Panc1 (cell line): ENCODE measurements around the gene ETFA. TPM values are rescaled to one million over a fixed set of nuclear protein-coding genes. Genes with fewer than 3 reads are reported as not detected.

Experiments
- ATAC-seq: fragments of 200-7000 bp; cut with Tn5 transposase; 2 replicates; pipeline ENCODE4 v1.9.1; 2020; ENCODE audit warnings: mild to moderate bottlenecking, moderate library complexity
- BruUV-seq: library from RNA; stranded (reverse); fragments of 400-500 nt; replicated peaks from 2 replicates; lab custom pipeline; 2021; lab: Mats Ljungman, UMichigan
- CTCF ChIA-PET: fragments of 300-600 bp; sonication (Branson Sonifier 250); formaldehyde crosslinking; loops from one replicate; lab custom pipeline; 2022; ENCODE audit warnings: antibody characterized with exemption; lab: Charles Lee
- POLR2A ChIA-PET: fragments of 300-600 bp; sonication (Branson Sonifier 250); formaldehyde crosslinking; loops from one replicate; lab custom pipeline; 2022; ENCODE audit warnings: antibody characterized with exemption; lab: Charles Lee
- DNase-seq: peaks from one replicate; pipeline ENCODE4 v3.0.0-alpha.2; 2010; ENCODE audit warnings: low read depth, low spot score
- H3K27ac ChIP-seq: 2 replicates; pipeline ENCODE4 v1.5.1; 2011; ENCODE audit warnings: mild to moderate bottlenecking, low read length, inconsistent platforms
- H3K27me3 ChIP-seq: fragments of 200-500 bp; sonication (Bioruptor generic); 2 replicates; pipeline ENCODE4 v1.6.0; 2014; ENCODE audit warnings: low read length, inconsistent platforms; ENCODE audit not compliant: control insufficient read depth, insufficient read depth
- H3K36me3 ChIP-seq: fragments of 200-500 bp; sonication (Bioruptor generic); 2 replicates; pipeline ENCODE4 v1.5.1; 2014; ENCODE audit warnings: inconsistent platforms, mild to moderate bottlenecking, low read length, moderate library complexity; ENCODE audit not compliant: control insufficient read depth, insufficient read depth
- H3K4me1 ChIP-seq: 2 replicates; pipeline ENCODE4 v1.5.1; 2011; ENCODE audit warnings: inconsistent platforms, mild to moderate bottlenecking, low read length, moderate library complexity; ENCODE audit not compliant: control insufficient read depth, insufficient read depth
- H3K4me3 ChIP-seq, 2 experiments: 2 replicates each; pipeline ENCODE4 v1.5.1; 2011 to 2012; ENCODE audit warnings: low read depth in 2 of 2, low read length in 2 of 2, mild to moderate bottlenecking in 2 of 2, inconsistent platforms in 1 of 2, moderate library complexity in 1 of 2
- H3K9me3 ChIP-seq: fragments of 200-500 bp; sonication (Bioruptor generic); 2 replicates; pipeline ENCODE4 v1.5.1; 2014; ENCODE audit warnings: low read depth, mild to moderate bottlenecking, inconsistent platforms, low read length, moderate library complexity; ENCODE audit not compliant: control insufficient read depth, insufficient read depth
- CTCF ChIP-seq: fragments of 450-650 bp; IDR thresholded peaks from 2 replicates; pipeline ENCODE4 v1.5.1; 2017; ENCODE audit warnings: mild to moderate bottlenecking
- POLR2AphosphoS5 ChIP-seq: IDR thresholded peaks from 2 replicates; pipeline ENCODE4 v1.6.1; 2012; ENCODE audit warnings: mild to moderate bottlenecking, low read depth, low read length, moderate library complexity
- REST ChIP-seq, 2 experiments: IDR thresholded peaks; 2 replicates each; pipeline ENCODE4 v1.6.1; 2011 to 2012; ENCODE audit warnings: low read depth in 2 of 2, control low read depth in 1 of 2, low read length in 1 of 2, mild to moderate bottlenecking in 1 of 2, moderate library complexity in 1 of 2; ENCODE audit not compliant: insufficient read depth in 1 of 2
- SIN3A ChIP-seq: IDR thresholded peaks from 2 replicates; pipeline ENCODE4 v1.6.1; 2012; ENCODE audit warnings: low read depth, mild to moderate bottlenecking, low read length, moderate library complexity, borderline replicate concordance; ENCODE audit not compliant: insufficient read depth
- TCF7L2 ChIP-seq: IDR thresholded peaks from 2 replicates; pipeline ENCODE4 v1.6.1; 2011; ENCODE audit warnings: mild to moderate bottlenecking, low read depth, low read length, inconsistent platforms
- in situ Hi-C: cut with HindIII; loops from 2 replicates; pipeline ENCODE4 v1.10.0; 2016; ENCODE audit warnings: low sequenced_read_pairs, low pct_unique_long_range_greater_than_20kb
- intact Hi-C: fragments of 100-400 bp; cut with micrococcal nuclease; formaldehyde crosslinking; loops from one replicate; pipeline ENCODE4 v1.10.0; 2022; ENCODE audit not compliant: unreplicated experiment
- total RNA-seq: library from RNA; stranded (reverse); gene quantifications from one replicate; pipeline ENCODE4 v1.2.1, GENCODE V29; 2021; ENCODE audit not compliant: unreplicated experiment

The ETFA gene
- total RNA-seq, 1 experiment from 2014 or later: 159 TPM

DNA sequence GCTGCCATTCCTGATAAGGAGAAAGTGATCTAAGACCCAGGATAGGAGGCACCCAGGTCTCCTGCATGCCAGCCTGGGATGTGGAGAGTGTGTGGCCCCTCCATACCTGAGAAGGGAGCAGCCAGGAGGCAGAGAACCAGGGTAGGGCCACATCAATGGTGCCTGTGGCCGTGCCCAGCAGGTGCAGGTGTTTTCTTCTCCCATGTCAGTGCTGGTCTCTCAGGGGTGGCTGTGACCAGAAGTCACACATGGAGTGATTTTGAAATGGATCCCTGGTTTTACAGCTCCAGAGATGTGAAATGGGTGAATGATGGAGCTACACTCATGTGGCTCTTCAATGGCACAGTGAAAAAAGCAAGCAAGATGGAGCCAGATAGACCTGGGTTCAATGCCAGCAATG is 22.0 kb upstream of the ETFA start:
- POLR2A ChIA-PET: no interaction called here

GRCh38 chr15:76332796-76333195 is 21.5 kb upstream of the ETFA start:
- Histone ChIP-seq H3K9me3 (no peaks in the 10 kb centered on the region), H3K4me3 (no peak overlapping the region), H3K27ac (no peak overlapping the region), H3K27me3 (no peaks in the 10 kb centered on the region), H3K36me3 (peaks cover 3% of the 10 kb centered on the region; the same call in 1 of the 2 replicates), H3K4me1 (no peaks in the 10 kb centered on the region)
- intact Hi-C loops: loop anchor here (5.0 kb wide), 1 partner anchor 95 kb away; no protein-coding TSS in a partner anchor
- BruUV-seq: no TSS peak
- no peak for TF ChIP-seq POLR2AphosphoS5
- DNase-seq (no peak), ATAC-seq (no peak)
- CTCF ChIA-PET: no interaction called here
- in situ Hi-C loops: no loop called here
- POLR2A ChIA-PET: no interaction called here

More for the DNA sequence above, 22.0 kb upstream of the ETFA start:
- no peaks in the 10 kb centered on the region for H3K27me3 ChIP-seq
- no peak for ATAC-seq
- no TSS peak for BruUV-seq
- CTCF ChIA-PET: no interaction called here
- H3K9me3 ChIP-seq: no peaks in the 10 kb centered on the region
- DNase-seq: no peak
- no peaks in the 10 kb centered on the region for H3K4me1 ChIP-seq
- peaks cover 3% of the 10 kb centered on the region; the same call in 1 of the 2 replicates for H3K36me3 ChIP-seq
- H3K27ac ChIP-seq: no peak overlapping the region
- in situ Hi-C loops: no loop called here
- no peak overlapping the region for H3K4me3 ChIP-seq
- TF ChIP-seq TCF7L2: no peak
- TF ChIP-seq SIN3A: no peak
- no peak for TF ChIP-seq REST (IDR thresholded peaks at IDR 0.05; ENCODE audit: insufficient read depth in 1 of 2, low read depth in 2 of 2, low read length in 1 of 2)
- intact Hi-C loops: loop anchor here (5.0 kb wide), 1 partner anchor 96 kb away; no protein-coding TSS in a partner anchor

DNA sequence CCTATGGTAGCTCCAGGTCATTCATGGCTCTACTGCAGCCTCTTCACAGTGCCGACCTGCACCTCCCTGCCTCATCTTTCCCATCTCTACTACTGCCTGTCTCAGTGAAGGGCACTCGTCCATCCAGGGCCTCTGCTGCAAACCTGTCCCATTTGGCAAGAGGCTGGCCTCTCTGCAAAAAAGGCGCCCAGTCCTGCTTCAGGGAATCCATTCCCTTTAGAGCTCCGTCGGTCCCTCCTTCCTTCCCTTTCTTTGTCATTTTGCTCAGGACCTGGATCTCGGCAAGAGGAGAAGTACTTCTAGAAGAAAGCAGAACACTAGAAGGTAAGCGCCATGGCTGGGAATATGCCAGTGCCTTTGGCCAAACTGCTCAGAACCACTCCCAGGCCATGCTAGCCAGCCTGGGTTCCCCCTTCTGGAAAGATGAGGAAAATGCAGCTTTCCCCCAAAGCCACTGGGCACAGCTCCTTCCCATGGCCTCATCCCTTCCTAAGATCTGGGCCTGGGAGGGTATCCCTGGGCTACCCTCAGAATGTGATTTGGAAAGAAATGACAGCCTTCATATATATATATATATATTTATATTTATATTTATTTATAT is 18.9 kb upstream of the ETFA start:
- H3K27me3 ChIP-seq: no peaks in the 10 kb centered on the region
- BruUV-seq: no TSS peak
- H3K4me1 ChIP-seq: no peaks in the 10 kb centered on the region
- TF ChIP-seq CTCF (peak; percentile 67), REST (IDR thresholded peaks at IDR 0.05; ENCODE audit: insufficient read depth in 1 of 2, low read depth in 2 of 2, low read length in 1 of 2) (no peak), TCF7L2 (no peak)
- no peak for DNase-seq
- no peaks in the 10 kb centered on the region for H3K36me3 ChIP-seq
- no peak overlapping the region for H3K27ac ChIP-seq
- H3K4me3 ChIP-seq: no peak overlapping the region
- no peaks in the 10 kb centered on the region for H3K9me3 ChIP-seq
- in situ Hi-C loops (no loop called here), intact Hi-C loops (loop anchor here (2.0 to 5.0 kb wide), 2 partner anchors 93 to 139 kb away; no protein-coding TSS in a partner anchor)
- ATAC-seq: peak; percentile 85
- CTCF ChIA-PET: interaction anchor here (0.8 to 1.4 kb wide), 4 partner anchors 10 to 244 kb away, joined by 3 to 7 read pairs (median 4); no protein-coding TSS in a partner anchor
- POLR2A ChIA-PET: interaction anchor here (0.7 kb wide), 1 partner anchor 189 kb away, joined by 4 read pairs; no protein-coding TSS in a partner anchor
